NCI-H1092 treated with DMSO at 0.1 percent for 48 hours (cell line): Measurements from ENCODE around the gene CACNA1A.
"Not testable (repeated sequence)": the region's sequence is repeated elsewhere in the genome, so short reads cannot be mapped to it uniquely, and the experiment has no call there.

ENCODE experiments used
- DNase-seq: peaks from one replicate; lab custom pipeline; 2025; lab: John Stamatoyannopoulos, UW

Gene CACNA1A

GRCh38 chr19:13427273-13428051 lies 78.8 kb downstream of the CACNA1A start:
- no peak for DNase-seq

GRCh38 chr19:13425875-13426274 lies 80.4 kb downstream of the CACNA1A start:
- DNase-seq, result not testable (repeated sequence)

DNA sequence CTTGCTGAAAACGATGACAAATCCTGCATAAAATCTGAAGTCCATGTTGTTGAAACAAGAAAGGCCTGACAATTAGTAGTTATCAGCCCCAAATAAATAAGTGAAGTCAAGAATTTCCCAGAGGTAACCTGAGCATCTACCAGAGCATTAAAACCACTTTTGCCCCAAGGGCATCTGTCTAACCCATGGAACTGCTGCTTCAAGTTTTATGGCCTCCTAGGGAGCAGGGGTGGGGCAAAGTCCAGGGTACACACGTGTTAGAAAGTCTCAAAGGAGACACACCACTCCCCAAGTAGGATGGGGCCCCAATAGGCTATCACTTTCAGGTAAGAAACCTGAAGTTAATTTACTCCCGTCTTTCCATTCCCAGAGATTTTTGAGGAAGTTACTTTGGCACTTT lies 81.1 kb downstream of the CACNA1A start:
- no peak for DNase-seq

GRCh38 chr19:13420780-13421179 lies 85.5 kb downstream of the CACNA1A start:
- no peak for DNase-seq

DNA sequence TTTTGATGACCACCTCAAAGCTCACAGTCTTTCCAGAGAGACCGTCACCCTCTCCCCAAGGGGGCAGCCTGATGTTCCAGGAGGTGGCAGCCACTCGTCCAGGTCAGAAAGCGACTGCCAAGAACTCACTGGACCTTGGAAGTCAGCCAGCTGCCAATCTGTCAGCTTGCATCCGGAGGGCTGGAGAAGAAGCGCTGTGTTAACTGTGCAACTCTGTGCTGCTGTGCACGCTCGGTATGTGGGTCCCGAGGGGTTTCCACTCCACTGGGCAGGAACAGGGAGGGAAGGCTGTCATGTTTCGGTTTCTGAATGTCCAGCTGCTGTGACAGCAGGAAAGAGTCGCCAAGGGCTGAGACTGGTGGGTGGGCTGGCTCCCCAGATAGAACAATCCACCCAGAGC lies 89.2 kb downstream of the CACNA1A start:
- DNase-seq, result peak; percentile 26

DNA sequence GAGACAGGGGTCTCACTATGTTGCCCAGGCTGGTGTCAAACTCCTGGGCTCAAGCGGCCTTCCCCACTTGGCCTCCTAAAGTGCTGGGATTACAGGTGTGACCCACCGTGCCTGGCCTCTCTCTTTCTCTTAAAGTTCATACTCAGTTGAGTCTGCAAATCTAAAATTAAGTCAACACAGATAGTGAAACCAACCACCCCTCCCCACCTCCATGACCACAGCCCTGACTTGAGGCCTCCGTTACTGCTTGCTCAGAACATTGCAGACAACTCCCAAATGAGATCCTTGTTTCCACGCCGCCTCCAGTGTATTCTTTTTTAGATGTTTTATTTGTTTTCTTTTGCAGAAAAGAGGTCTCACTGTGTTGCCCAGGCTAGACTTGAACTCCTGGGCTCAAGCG lies 94.4 kb downstream of the CACNA1A start:
- DNase-seq, result no peak

GRCh38 chr19:13410946-13411345 lies 95.3 kb downstream of the CACNA1A start:
- no peak for DNase-seq

GRCh38 chr19:13408889-13409518 lies 97.3 kb downstream of the CACNA1A start:
- no peak for DNase-seq

DNA sequence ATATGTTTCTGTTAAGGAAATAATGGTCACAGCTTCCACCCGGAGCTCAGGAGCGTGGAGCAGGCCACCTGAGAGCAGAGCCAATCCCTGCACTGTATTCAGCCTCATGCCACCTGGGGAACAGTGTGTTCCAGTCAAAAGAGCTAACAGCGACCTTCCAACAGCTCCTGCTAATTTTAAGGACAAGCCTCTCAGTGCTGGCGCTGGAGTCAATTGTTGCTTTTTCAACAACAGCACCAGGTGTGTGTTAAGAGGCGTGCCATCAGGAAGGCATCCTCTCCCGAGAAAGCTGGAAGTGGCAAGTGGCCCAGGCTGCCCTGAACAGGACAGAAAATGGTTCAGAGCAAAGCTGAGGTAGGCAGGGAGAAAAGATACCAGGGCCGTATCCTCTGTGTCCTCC lies 102.0 kb downstream of the CACNA1A start:
- DNase-seq, result peak; percentile 6

DNA sequence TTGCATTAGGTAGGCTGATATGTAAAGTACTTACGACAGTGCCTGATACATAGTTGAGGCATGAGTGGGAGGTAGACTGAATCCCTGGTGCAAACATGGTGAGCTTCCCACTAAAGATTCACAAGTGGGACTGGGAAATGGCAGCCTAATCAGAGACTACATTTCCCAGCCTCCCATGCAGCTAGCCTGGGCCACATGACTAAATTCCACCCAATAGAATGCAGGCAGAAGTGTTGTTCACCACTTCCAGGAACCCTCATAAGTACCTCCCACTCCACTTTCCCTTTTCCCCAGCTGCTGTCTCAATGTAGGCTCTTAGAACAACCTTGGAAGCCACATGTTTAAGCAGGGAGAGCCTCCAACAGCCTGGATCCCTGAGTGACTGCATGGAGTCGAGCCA lies 104.9 kb downstream of the CACNA1A start:
- DNase-seq, result no peak

DNA sequence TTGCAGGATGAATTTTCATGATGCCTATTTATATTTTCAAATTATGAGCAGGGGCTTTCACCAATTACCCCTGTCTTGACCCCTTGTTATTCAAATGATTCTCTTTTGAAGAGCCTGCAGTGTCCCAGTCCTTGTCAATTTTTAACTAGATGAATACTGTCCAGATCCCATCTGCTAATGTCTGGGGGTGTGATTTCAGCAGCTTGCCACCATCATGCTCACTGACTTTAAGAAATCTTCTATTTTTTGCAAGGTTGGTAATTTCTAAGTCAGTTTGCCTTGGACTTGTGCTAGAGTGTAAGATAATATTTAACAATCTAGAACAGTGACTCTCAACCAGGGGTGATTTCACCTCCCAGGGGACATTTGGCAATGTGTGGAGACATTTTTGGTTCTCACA lies 106.0 kb downstream of the CACNA1A start:
- no peak for DNase-seq

DNA sequence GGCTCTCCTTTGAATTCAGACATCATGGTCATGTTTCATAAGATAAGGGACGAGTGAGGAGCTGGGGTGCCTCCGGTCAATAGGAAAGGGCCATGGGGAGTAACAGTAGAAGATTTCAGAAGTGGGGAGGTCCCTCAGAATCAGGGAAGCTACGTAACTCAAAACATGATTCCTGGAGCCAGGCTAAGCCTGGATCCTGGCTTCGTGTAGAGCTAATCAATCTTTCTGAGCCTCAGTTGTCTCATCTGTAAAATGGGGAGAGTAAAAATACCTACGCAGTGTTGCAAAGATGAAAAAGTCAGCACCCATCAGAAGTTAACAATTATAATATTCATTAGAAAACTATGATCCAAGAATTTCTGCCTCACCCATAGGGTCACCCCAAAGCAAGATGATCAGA lies 106.5 kb downstream of the CACNA1A start:
- no peak for DNase-seq

GRCh38 chr19:13398780-13399726 lies 107.2 kb downstream of the CACNA1A start:
- DNase-seq, result peak; percentile 35

DNA sequence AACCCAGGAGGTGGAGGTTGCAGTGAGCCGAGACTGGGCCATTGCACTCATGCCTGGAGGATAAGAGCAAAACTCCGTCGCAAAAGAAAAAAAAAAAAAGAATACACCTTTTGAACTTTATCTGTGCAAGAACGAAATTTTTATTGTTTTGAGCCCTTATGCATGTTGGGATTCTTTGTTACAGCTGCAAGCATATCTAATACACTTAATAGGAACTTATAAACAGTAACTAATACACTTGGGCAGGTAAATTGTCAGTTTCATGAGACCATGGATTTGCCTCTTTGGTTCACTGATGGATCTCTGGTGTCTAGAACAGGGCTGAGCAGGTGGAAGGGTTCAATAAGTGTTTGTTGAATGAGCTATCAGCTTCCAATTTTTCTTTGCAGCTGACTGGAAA lies 108.1 kb downstream of the CACNA1A start:
- DNase-seq, result no peak

- no peak for DNase-seq
Measured at GRCh38 chr19:13396250-13397080, 109.8 kb downstream of the CACNA1A start.

GRCh38 chr19:13382633-13382938 lies 123.7 kb downstream of the CACNA1A start:
- no peak for DNase-seq

GRCh38 chr19:13381827-13382632 lies 124.2 kb downstream of the CACNA1A start:
- no peak for DNase-seq

GRCh38 chr19:13376537-13376936 lies 129.7 kb downstream of the CACNA1A start:
- no peak for DNase-seq

GRCh38 chr19:13373599-13373998 lies 132.7 kb downstream of the CACNA1A start:
- no peak for DNase-seq

DNA sequence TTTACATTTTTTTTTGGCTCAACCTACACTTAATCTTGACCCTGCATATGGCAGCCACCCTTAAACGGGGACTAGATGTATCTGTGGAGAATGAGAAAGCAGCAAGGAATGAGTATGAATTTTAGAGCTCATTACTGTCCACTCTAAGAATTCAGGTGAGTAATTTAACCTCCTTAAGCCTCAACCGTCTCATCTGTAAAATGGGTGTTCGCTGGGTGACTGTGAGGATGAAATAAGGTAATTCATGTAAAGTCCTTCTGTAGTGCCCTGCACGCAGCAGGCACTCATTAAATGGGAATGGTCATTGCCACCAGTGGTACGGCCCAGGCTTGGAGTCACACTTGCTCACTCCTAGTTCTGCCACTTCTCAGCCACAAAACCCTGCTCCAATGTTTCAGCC lies 135.3 kb downstream of the CACNA1A start:
- DNase-seq, result no peak

GRCh38 chr19:13366529-13367143 lies 139.6 kb downstream of the CACNA1A start:
- no peak for DNase-seq
